HG03175 (cell line): ENCODE data around the gene TBC1D4.

Experiments
- ATAC-seq: cut with Tn5 transposase; IDR thresholded peaks from one replicate; pipeline ENCODE4 v1.9.1; 2021; ENCODE audit warnings: mild to moderate bottlenecking, moderate library complexity; ENCODE audit not compliant: unreplicated experiment

TBC1D4 gene

GRCh38 chr13:75418186-75418843 lies 63.7 kb downstream of the TBC1D4 start:
- no peak for ATAC-seq

- ATAC-seq = no peak
These were observed 64.3 kb downstream of the TBC1D4 start for GRCh38 chr13:75417656-75418055.

GRCh38 chr13:75417012-75417384 lies 65.0 kb downstream of the TBC1D4 start:
- ATAC-seq = peak; percentile 14

GRCh38 chr13:75416327-75417011 lies 65.5 kb downstream of the TBC1D4 start:
- ATAC-seq = peak; percentile 72

- ATAC-seq = no peak
These were observed 66.3 kb downstream of the TBC1D4 start for GRCh38 chr13:75415694-75416093.

GRCh38 chr13:75415171-75415570 lies 66.8 kb downstream of the TBC1D4 start:
- no peak for ATAC-seq

- no peak for ATAC-seq
These were observed 67.7 kb downstream of the TBC1D4 start for GRCh38 chr13:75414036-75414827.

- ATAC-seq = no peak
These were observed 69.9 kb downstream of the TBC1D4 start for GRCh38 chr13:75411924-75412537.

GRCh38 chr13:75410207-75410606 lies 71.8 kb downstream of the TBC1D4 start:
- ATAC-seq = no peak

- no peak for ATAC-seq
These were observed 74.0 kb downstream of the TBC1D4 start for GRCh38 chr13:75407998-75408397.

- no peak for ATAC-seq
These were observed 74.5 kb downstream of the TBC1D4 start for GRCh38 chr13:75407473-75407872.

GRCh38 chr13:75405976-75406703 lies 75.8 kb downstream of the TBC1D4 start:
- no peak for ATAC-seq

- no peak for ATAC-seq
These were observed 77.2 kb downstream of the TBC1D4 start for GRCh38 chr13:75404726-75405125.

GRCh38 chr13:75402787-75403186 lies 79.2 kb downstream of the TBC1D4 start:
- peak; percentile 76 for ATAC-seq

- peak; percentile 49 for ATAC-seq
These were observed 81.2 kb downstream of the TBC1D4 start for GRCh38 chr13:75400775-75401174.

- no peak for ATAC-seq
These were observed 82.1 kb downstream of the TBC1D4 start for GRCh38 chr13:75399879-75400217.

GRCh38 chr13:75399168-75399878 lies 82.6 kb downstream of the TBC1D4 start:
- ATAC-seq = no peak

GRCh38 chr13:75398072-75398471 lies 83.9 kb downstream of the TBC1D4 start:
- ATAC-seq = no peak

- ATAC-seq = no peak
These were observed 86.1 kb downstream of the TBC1D4 start for GRCh38 chr13:75395901-75396300.

GRCh38 chr13:75395066-75395465 lies 86.9 kb downstream of the TBC1D4 start:
- peak; percentile 78 for ATAC-seq
